HG02678 (cell line): Measurements from ENCODE around the gene APOBEC3G.
A peak's percentile ranks its signal among the peaks of the same experiment; 100 is the strongest.
"Not testable (repeated sequence)": the region's sequence is repeated elsewhere in the genome, so short reads cannot be mapped to it uniquely, and the experiment has no call there.

ENCODE experiments used
- ATAC-seq: cut with Tn5 transposase; IDR thresholded peaks from one replicate; pipeline ENCODE4 v1.9.1; 2021; ENCODE audit warnings: mild to moderate bottlenecking, moderate library complexity; ENCODE audit not compliant: unreplicated experiment

APOBEC3G gene

GRCh38 chr22:39077026-39077840 lies at the start of gene APOBEC3G:
APOBEC3G (plus strand) TSS chr22:39077275; CDS start chr22:39077362, 87 bp downstream.
- peak; percentile 76 for ATAC-seq

GRCh38 chr22:39027717-39028116 lies 49.4 kb upstream of the APOBEC3G start:
- ATAC-seq, result no peak

GRCh38 chr22:39028281-39028680 lies 48.8 kb upstream of the APOBEC3G start:
- no peak for ATAC-seq

GRCh38 chr22:39029227-39029626 lies 47.8 kb upstream of the APOBEC3G start:
- ATAC-seq, result no peak

GRCh38 chr22:39030705-39031104 lies 46.4 kb upstream of the APOBEC3G start:
- ATAC-seq, result no peak

- not testable (repeated sequence) for ATAC-seq
Measured at GRCh38 chr22:39031434-39032295, 45.4 kb upstream of the APOBEC3G start.

GRCh38 chr22:39037071-39037470 lies 40.0 kb upstream of the APOBEC3G start:
- ATAC-seq, result not testable (repeated sequence)

GRCh38 chr22:39039306-39040126 lies 37.6 kb upstream of the APOBEC3G start:
- ATAC-seq, result no peak

- not testable (repeated sequence) for ATAC-seq
Measured at GRCh38 chr22:39040155-39040537, 36.9 kb upstream of the APOBEC3G start.

- peak; percentile 92 for ATAC-seq
Measured at GRCh38 chr22:39040538-39041296, 36.4 kb upstream of the APOBEC3G start, which contains the start of gene APOBEC3F. APOBEC3F (plus strand) TSS chr22:39040864; CDS start chr22:39040961, 97 bp downstream.

GRCh38 chr22:39041908-39042307 lies 35.2 kb upstream of the APOBEC3G start:
- ATAC-seq, result no peak

GRCh38 chr22:39043063-39043462 lies 34.0 kb upstream of the APOBEC3G start:
- ATAC-seq, result not testable (repeated sequence)

- not testable (repeated sequence) for ATAC-seq
Measured at GRCh38 chr22:39045136-39045535, 31.9 kb upstream of the APOBEC3G start.

GRCh38 chr22:39049486-39049885 lies 27.6 kb upstream of the APOBEC3G start:
- ATAC-seq, result not testable (repeated sequence)

- ATAC-seq, result not testable (repeated sequence)
Measured at GRCh38 chr22:39051844-39052495, 25.1 kb upstream of the APOBEC3G start.

GRCh38 chr22:39055658-39056057 lies 21.4 kb upstream of the APOBEC3G start:
- ATAC-seq, result no peak

GRCh38 chr22:39061290-39061689 lies 15.8 kb upstream of the APOBEC3G start:
- not testable (repeated sequence) for ATAC-seq

- ATAC-seq, result not testable (repeated sequence)
Measured at GRCh38 chr22:39061951-39062350, 15.1 kb upstream of the APOBEC3G start.

- peak; percentile 41 for ATAC-seq
Measured at GRCh38 chr22:39063904-39064303, 13.2 kb upstream of the APOBEC3G start.
